ENCODE measurements around the gene ARHGDIA.
"Not testable (repeated sequence)": the region's sequence is repeated elsewhere in the genome, so short reads cannot be mapped to it uniquely, and the experiment has no call there.

The ARHGDIA gene

GRCh38 chr17:81870981-81871386 lies at the start of gene ARHGDIA:
ARHGDIA (minus strand) TSS chr17:81871337; CDS start chr17:81869930, 1,407 bp downstream.
- DNase-seq (ENCODE audit: low read depth in 2 of 2) = no peak

DNA sequence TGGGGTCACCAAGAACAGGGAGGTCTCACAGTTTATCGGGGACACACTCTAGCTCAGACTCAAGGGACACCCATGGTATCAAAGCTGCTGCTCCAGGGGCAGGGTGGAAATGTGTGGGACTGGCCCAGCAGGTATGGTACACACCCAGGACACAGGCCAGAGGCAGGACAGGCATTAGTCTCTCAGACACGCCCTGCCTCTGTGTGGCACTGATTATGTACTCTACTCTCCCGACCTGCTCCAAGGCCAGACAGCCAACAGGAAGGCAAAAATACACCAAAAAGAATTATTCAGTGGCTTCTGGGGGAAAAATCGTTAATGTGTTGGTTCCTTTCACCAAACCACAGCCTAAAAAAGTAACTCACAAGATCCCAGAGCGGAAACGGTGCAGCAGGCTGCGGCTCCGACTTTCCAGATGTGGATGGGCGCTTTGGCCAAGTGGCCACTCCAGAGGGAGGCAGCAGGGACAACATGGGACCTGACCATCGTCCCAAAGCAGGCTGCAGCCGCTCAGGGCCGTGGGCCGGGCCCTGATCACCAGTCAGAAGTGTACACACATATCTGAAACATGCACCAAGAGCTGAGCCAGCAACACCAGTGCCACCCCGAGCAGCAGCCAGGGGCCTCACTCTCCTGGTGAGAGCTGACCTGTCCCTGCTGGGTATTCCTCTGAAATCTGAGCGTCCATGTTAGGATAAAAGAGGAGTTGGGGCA lies 47.9 kb upstream of the ARHGDIA start:
- no peak for DNase-seq (ENCODE audit: low read depth in 2 of 2)

DNA sequence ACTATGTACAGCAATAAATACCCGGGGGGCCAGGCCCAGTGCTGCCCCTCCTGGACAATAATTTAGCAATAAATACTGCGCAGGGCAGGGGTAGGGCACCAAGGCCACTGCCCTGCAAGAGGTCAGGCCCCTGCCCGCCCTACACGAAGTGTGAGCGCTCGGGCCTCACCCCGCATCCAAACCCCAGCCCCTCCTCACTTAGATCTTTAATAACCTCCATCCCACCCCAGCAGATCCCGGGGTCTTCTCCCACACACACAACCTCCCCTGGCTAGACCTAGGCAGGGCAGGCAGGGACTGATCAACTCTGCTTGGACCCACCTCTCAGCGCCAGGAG lies 47.2 kb upstream of the ARHGDIA start:
- not testable (repeated sequence) for DNase-seq (ENCODE audit: low read depth in 2 of 2)

GRCh38 chr17:81917565-81918332 lies 46.6 kb upstream of the ARHGDIA start, which contains the start of gene SIRT7:
SIRT7 (minus strand) TSS chr17:81918176; CDS start chr17:81918131, 45 bp downstream.
- peak; percentile 71 to 72 for DNase-seq (ENCODE audit: low read depth in 2 of 2)

GRCh38 chr17:81916234-81917001 lies 45.3 kb upstream of the ARHGDIA start:
- DNase-seq (ENCODE audit: low read depth in 2 of 2) = no peak

- no peak for DNase-seq (ENCODE audit: low read depth in 2 of 2)
Measured at GRCh38 chr17:81915331-81915730, 44.2 kb upstream of the ARHGDIA start.

DNA sequence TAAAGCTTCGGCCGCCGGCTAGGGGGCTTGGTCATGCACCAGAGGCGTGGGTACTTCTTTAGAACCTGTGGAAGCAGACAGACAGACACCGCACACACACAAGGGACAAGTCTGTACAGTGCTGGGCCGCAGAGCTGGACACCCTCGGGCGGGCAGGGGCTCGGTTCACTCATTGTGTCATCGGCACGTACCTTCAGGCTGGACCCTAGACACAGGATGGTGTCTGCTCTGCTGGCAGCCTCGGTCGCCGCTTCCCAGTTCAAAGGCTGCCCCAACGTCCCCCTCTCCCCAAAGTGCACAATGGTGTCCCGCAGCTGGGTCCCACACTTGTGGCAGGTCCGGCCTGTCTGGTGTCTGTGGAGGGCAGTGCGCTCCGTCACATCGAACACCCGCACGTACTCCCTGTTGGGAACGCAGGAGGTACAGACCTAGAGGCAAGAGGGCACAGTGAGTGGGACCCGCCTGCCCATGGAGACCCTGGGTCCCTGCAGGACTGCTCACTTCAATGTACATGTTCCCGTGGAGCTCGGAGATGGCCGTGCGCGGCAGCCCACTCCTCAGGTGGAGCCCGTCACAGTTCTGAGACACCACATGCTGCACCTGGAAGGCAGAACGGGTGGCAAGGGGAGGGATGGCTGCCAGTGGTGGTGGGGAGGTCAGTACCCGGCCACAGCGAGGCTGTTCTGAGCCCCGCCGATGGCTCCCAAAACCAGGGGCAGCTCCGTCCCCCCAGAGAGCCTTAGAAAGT lies 43.1 kb upstream of the ARHGDIA start:
- DNase-seq (ENCODE audit: low read depth in 2 of 2) = no peak

- DNase-seq (ENCODE audit: low read depth in 2 of 2) = no peak
Measured at GRCh38 chr17:81913394-81914102, 42.4 kb upstream of the ARHGDIA start.

DNA sequence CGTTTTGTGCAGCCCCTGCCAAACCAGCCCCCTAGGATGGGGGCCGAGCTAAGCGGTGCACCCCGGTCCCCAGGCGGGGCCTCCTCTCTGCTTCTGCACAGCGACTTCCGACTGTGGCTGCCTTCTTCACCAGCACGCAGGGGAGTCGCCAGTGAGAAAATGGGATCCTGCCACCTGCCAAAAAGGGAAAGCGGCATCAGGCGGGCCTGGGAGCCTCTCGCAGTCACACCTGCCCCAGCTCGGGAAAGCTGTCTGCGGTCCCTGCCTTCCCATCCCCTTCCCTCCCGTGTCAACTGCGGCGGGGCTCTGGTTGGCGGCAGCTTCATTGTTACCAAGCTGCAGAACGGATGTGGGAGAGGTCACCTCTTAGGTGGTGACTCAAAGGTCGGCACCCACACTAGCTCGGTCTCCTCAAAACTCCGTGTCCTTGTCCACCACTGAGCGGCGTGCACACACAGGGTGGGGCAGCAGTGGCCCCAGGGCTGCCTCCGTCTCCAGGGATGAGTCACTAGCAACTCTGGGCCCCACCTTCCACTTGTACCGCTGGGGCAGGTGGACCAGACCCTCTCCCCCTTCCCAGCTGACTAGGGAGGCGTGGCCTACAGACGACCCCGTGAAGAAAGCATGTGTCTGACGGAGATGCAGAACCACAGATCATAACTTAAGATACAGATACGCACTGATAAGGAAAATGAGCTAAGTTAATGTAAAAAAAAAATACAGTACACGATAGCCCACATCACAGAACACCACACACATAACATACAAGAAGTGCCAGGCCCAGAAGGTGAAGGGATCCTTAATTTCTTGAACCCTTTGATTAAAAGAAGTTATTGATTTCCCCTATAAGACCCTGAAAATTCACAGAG lies 41.5 kb upstream of the ARHGDIA start:
- DNase-seq (ENCODE audit: low read depth in 2 of 2) = no peak

- no peak for DNase-seq (ENCODE audit: low read depth in 2 of 2)
Measured at GRCh38 chr17:81911969-81912368, 40.8 kb upstream of the ARHGDIA start.

GRCh38 chr17:81911277-81911961 lies 40.3 kb upstream of the ARHGDIA start, which contains the start of gene PCYT2:
PCYT2 (minus strand) TSS chr17:81911399; CDS start chr17:81911355, 44 bp downstream.
- peak; percentile 90 to 93 for DNase-seq (ENCODE audit: low read depth in 2 of 2)

DNA sequence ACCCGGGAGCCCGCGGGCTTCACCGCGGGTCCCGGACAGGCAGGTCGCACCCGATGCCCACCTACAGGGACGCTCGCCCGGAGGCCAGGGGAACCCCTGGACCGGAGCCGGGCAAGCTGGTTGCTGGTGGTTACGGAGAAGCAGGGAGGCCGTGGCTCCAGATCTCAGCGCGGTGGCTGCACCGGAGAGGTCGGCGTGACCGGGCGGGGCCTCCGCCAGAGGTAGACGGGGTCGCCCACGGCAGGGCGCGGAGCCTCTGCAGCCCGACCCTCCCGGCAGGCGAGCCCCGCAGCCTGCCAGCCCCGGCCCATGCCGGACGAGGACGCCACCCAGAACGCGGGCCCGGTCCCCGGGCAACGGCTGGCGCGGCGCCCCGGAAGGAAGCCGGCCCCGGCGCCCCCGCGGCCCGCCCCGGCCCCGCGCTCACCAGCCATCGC lies 39.7 kb upstream of the ARHGDIA start:
- DNase-seq (ENCODE audit: low read depth in 2 of 2) = no peak

GRCh38 chr17:81909966-81910839 lies 39.1 kb upstream of the ARHGDIA start:
- DNase-seq (ENCODE audit: low read depth in 2 of 2) = no peak

GRCh38 chr17:81909231-81909630 lies 38.1 kb upstream of the ARHGDIA start:
- no peak for DNase-seq (ENCODE audit: low read depth in 2 of 2)

- DNase-seq (ENCODE audit: low read depth in 2 of 2) = no peak
Measured at GRCh38 chr17:81908793-81909192, 37.7 kb upstream of the ARHGDIA start.

DNA sequence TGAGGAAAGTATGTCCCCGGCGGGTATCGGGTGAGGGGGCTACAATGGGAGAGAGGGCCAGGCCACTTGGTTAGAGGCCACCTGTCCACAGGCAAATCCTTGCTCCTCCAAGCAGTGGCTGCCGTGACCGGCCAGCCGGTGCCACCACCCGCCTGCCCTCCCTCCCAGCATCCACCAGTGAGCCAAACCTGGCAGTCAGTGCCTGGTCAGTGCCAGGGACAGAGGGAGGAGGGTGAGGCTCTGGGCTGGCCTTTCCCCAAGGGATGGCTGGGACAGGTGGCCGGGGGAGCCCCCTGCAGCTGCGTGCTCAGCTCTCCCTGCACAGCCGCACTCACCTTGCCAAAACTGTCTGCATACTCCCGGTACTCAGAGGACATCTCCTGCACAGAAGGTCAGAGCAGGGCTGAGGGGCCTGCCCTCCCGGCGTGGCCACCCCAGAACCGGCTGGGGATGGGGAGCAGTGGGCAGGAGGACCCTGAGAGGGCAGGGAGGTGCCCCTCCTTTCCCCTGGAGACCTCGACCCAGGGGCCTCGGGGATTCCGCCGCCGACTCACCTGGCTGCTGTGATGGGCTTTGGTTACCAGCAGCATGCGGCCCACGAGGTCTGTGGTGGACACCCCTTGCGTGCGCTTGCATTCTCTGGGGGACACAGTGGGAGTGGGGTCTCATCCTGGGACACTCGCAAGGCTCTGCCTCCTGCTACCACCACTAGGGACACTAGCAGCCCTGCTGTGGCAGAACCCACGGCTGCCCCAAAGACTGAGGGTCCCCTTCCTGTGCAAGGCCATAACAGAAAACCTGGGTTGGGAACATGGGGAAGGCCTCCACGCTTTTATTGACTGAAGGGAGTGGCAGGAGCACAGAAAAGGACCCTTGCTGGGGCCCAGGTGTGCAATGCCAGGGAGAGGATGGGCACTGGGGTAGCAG lies 36.3 kb upstream of the ARHGDIA start:
- DNase-seq (ENCODE audit: low read depth in 2 of 2) = no peak
